Stimulated activated memory B cell treated with anti-CD40 and anti-IgM and Interleukin-4, amounts not matched to agents 10 μg/mL and 1 μg/mL and 100 μg/mL, for 72 hours (primary cell): ENCODE measurements around the gene POU2F2.

Source experiments
- ATAC-seq: fragments of 150-1000 bp; cut with Tn5 transposase; 2 replicates; pipeline ENCODE4 v1.10.0; 2021
- H3K27ac Mint-ChIP-seq: one replicate; pipeline ENCODE4 v1.8.0; 2022; ENCODE audit warnings: mild to moderate bottlenecking, mixed read lengths
- H3K27me3 Mint-ChIP-seq: one replicate; pipeline ENCODE4 v1.8.0; 2022; ENCODE audit warnings: mixed read lengths
- H3K36me3 Mint-ChIP-seq: one replicate; pipeline ENCODE4 v1.8.0; 2022; ENCODE audit warnings: mixed read lengths
- H3K4me1 Mint-ChIP-seq: one replicate; pipeline ENCODE4 v1.8.0; 2022; ENCODE audit warnings: mixed read lengths
- H3K4me3 Mint-ChIP-seq: one replicate; pipeline ENCODE4 v1.8.0; 2022; ENCODE audit warnings: mild to moderate bottlenecking, moderate library complexity, mixed read lengths
- H3K9me3 Mint-ChIP-seq: one replicate; pipeline ENCODE4 v1.8.0; 2022; ENCODE audit warnings: mixed read lengths

POU2F2 gene

DNA sequence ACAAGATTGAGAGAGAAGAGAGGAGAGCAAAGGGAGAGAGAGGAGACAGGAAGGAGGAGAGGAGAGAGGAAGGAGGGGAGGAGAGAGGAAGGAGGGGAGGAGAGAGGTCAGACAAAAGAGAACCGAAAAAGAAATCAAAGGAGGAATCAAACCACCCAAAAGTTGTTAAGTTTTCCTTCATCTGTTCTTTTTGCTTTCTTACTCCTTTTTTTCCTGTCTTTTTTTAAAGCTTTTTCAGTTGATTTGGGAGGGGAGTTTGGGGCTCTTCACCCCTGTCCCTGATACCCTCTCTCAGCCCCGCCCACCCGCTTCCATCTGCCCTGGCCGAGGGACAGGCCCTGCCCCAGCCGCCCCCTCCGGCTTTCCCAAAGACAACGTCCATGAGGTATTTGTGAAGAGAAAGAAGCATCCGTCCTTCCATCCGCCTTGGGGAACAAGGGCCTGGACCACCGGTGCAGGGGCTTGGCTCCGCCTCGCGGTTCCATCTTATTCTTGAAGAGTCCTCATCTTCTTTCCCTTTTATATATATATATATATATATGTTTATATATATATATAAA is 43.0 kb downstream of the POU2F2 start:
- peaks cover 79% of the 10 kb centered on the region for H3K4me1 Mint-ChIP-seq
- peak overlapping the region; percentile 60 for H3K27ac Mint-ChIP-seq
- peak overlapping the region; percentile 33 for H3K4me3 Mint-ChIP-seq
- H3K36me3 Mint-ChIP-seq, result peaks cover 39% of the 10 kb centered on the region
- no peaks in the 10 kb centered on the region for H3K9me3 Mint-ChIP-seq
- ATAC-seq, result no peak
- H3K27me3 Mint-ChIP-seq, result no peaks in the 10 kb centered on the region

GRCh38 chr19:42088471-42089190 is 43.6 kb downstream of the POU2F2 start:
- peaks cover 72% of the 10 kb centered on the region for H3K4me1 Mint-ChIP-seq
- H3K27ac Mint-ChIP-seq, result peak overlapping the region; percentile 60
- H3K4me3 Mint-ChIP-seq, result peak overlapping the region; percentile 51

DNA sequence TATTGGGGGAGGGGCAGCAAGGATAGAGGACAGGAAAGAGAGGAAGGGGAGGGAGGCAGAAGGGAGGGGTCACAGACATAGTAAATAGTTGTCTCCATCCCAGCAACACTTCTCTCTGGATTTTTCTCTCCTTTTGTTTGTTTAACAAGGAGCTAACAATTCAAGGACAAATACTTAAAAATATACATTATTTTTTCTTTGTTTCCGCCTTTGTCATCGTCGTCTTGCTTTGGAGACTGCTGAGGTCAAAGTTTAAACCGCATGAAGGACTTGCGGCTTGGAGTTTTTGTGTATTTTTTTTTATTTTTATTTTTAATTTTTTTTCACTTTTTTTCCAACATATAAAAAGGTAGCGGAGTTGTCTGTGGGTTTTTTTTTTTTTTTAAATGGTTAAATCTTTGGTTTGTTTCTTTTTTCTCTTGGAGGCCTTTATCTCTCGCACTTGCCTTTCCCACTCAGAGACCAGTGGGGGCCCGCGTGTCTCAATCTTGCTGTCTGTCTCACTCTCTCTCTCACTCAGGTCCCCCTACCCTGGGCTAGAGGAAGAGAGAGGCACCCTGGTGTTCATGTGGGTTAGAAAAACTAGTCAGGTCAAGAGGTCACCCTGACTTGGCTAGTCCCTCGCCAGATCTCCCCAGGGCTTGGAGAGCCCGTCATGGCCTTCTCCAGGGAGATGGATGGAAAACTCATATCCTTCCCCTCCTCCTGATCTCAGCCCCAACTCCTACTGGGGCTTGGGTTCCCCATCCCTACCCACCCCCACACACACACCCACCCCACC is 45.3 kb downstream of the POU2F2 start:
- Mint-ChIP-seq H3K27ac (peak overlapping the region; percentile 42), H3K4me1 (peaks cover 65% of the 10 kb centered on the region), H3K36me3 (peaks cover 36% of the 10 kb centered on the region), H3K4me3 (no peak overlapping the region), H3K9me3 (no peaks in the 10 kb centered on the region), H3K27me3 (no peaks in the 10 kb centered on the region)
- ATAC-seq, result peak; percentile 9

More at GRCh38 chr19:42088471-42089190, 43.6 kb downstream of the POU2F2 start:
- Mint-ChIP-seq H3K36me3 (peaks cover 39% of the 10 kb centered on the region), H3K27me3 (no peaks in the 10 kb centered on the region), H3K9me3 (no peaks in the 10 kb centered on the region)
- no peak for ATAC-seq

DNA sequence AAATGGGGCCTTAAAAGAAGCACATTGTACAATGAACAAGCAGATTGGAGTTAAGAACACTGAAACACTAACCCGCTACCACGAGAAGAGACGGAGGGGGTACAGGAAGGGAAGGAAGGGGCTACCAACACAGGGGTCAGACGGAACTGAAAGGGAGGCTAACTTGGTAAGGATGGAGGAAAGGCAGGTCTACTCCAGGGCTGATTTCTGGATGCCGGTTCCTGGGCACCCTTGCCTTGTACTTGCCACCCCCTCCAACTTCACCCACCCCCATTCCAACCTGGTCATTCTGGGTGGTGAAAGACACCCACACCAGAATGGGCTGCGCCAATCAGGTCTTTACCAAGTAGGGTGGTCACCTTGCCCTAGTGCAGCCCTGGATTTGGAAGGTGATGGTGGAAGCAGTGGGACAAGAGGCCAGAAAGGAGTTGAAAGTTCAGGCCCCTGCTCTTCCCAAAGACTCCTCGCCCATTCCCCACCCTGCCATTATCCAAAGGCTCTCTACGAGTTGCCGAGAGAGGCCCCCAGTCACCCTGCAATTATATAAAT is 46.0 kb downstream of the POU2F2 start:
- peaks cover 37% of the 10 kb centered on the region for H3K36me3 Mint-ChIP-seq

GRCh38 chr19:42083537-42083936 is 48.7 kb downstream of the POU2F2 start:
- H3K4me3 Mint-ChIP-seq, result no peak overlapping the region
- H3K9me3 Mint-ChIP-seq, result no peaks in the 10 kb centered on the region
- H3K27me3 Mint-ChIP-seq, result no peaks in the 10 kb centered on the region
- peaks cover 30% of the 10 kb centered on the region for H3K36me3 Mint-ChIP-seq
- no peak for ATAC-seq
- no peak overlapping the region for H3K27ac Mint-ChIP-seq
- H3K4me1 Mint-ChIP-seq, result peaks cover 43% of the 10 kb centered on the region

More for the DNA sequence above, 46.0 kb downstream of the POU2F2 start:
- peaks cover 66% of the 10 kb centered on the region for H3K4me1 Mint-ChIP-seq
- H3K27me3 Mint-ChIP-seq, result no peaks in the 10 kb centered on the region
- peak overlapping the region; percentile 5 for H3K4me3 Mint-ChIP-seq
- no peaks in the 10 kb centered on the region for H3K9me3 Mint-ChIP-seq
- H3K27ac Mint-ChIP-seq, result peak overlapping the region; percentile 62
- no peak for ATAC-seq

- Mint-ChIP-seq H3K9me3 (no peaks in the 10 kb centered on the region), H3K4me3 (no peak overlapping the region), H3K4me1 (peaks cover 43% of the 10 kb centered on the region), H3K27ac (peak overlapping the region; percentile 10), H3K27me3 (no peaks in the 10 kb centered on the region), H3K36me3 (peaks cover 42% of the 10 kb centered on the region)
- peak; percentile 64 for ATAC-seq
Observed at GRCh38 chr19:42081584-42082203, 50.6 kb downstream of the POU2F2 start.

DNA sequence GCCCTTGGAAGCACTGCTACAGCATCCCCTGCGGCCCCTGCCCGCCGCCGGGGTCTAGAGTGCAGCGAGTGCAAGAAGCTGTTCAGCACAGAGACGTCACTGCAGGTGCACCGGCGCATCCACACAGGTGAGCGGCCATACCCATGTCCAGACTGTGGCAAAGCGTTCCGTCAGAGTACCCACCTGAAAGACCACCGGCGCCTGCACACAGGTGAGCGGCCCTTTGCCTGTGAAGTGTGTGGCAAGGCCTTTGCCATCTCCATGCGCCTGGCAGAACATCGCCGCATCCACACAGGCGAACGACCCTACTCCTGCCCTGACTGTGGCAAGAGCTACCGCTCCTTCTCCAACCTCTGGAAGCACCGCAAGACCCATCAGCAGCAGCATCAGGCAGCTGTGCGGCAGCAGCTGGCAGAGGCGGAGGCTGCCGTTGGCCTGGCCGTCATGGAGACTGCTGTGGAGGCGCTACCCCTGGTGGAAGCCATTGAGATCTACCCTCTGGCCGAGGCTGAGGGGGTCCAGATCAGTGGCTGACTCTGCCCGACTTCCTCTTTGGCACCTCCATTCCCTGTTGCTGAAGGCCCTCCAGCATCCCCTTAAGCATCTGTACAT is 51.4 kb downstream of the POU2F2 start:
- ATAC-seq, result no peak
- peaks cover 42% of the 10 kb centered on the region for H3K36me3 Mint-ChIP-seq
- peaks cover 43% of the 10 kb centered on the region for H3K4me1 Mint-ChIP-seq
- no peak overlapping the region for H3K4me3 Mint-ChIP-seq
- no peaks in the 10 kb centered on the region for H3K27me3 Mint-ChIP-seq
- H3K9me3 Mint-ChIP-seq, result no peaks in the 10 kb centered on the region
- H3K27ac Mint-ChIP-seq, result no peak overlapping the region

GRCh38 chr19:42079886-42080763 is 52.1 kb downstream of the POU2F2 start:
- H3K27ac Mint-ChIP-seq, result no peak overlapping the region
- H3K27me3 Mint-ChIP-seq, result no peaks in the 10 kb centered on the region
- no peaks in the 10 kb centered on the region for H3K9me3 Mint-ChIP-seq
- peaks cover 42% of the 10 kb centered on the region for H3K36me3 Mint-ChIP-seq
- H3K4me1 Mint-ChIP-seq, result peaks cover 43% of the 10 kb centered on the region
- ATAC-seq, result no peak
- no peak overlapping the region for H3K4me3 Mint-ChIP-seq

GRCh38 chr19:42079276-42079669 is 53.0 kb downstream of the POU2F2 start:
- no peak for ATAC-seq
- Mint-ChIP-seq H3K4me3 (no peak overlapping the region), H3K27me3 (no peaks in the 10 kb centered on the region), H3K36me3 (peaks cover 42% of the 10 kb centered on the region), H3K9me3 (no peaks in the 10 kb centered on the region), H3K27ac (no peak overlapping the region), H3K4me1 (peaks cover 42% of the 10 kb centered on the region)

DNA sequence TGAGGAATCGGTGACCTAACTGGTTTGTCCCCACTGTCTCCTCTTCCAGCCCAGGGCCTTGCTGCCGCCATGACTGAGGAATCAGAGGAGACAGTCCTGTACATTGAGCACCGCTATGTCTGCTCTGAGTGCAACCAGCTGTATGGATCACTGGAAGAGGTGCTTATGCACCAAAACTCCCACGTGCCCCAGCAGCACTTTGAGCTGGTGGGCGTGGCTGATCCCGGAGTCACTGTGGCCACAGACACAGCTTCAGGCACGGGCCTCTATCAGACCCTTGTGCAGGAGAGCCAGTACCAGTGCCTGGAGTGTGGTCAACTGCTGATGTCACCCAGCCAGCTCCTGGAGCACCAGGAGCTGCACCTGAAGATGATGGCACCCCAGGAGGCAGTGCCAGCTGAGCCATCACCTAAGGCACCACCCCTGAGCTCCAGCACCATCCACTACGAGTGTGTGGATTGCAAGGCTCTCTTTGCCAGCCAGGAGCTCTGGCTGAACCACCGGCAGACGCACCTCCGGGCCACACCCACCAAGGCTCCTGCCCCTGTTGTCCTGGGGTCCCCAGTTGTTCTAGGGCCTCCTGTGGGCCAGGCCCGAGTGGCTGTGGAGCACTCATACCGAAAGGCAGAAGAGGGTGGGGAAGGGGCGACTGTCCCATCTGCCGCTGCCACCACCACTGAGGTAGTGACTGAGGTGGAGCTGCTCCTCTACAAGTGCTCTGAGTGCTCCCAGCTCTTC is 53.5 kb downstream of the POU2F2 start:
- Mint-ChIP-seq H3K27ac (peak overlapping the region; percentile 99), H3K4me3 (peak overlapping the region; percentile 22)

GRCh38 chr19:42078058-42078457 is 54.2 kb downstream of the POU2F2 start:
- H3K27me3 Mint-ChIP-seq, result no peaks in the 10 kb centered on the region
- H3K9me3 Mint-ChIP-seq, result no peaks in the 10 kb centered on the region
- peaks cover 35% of the 10 kb centered on the region for H3K36me3 Mint-ChIP-seq
- peak overlapping the region; percentile 99 for H3K27ac Mint-ChIP-seq
- H3K4me3 Mint-ChIP-seq, result peak overlapping the region; percentile 89
- H3K4me1 Mint-ChIP-seq, result peaks cover 42% of the 10 kb centered on the region
- no peak for ATAC-seq

More for the DNA sequence above, 53.5 kb downstream of the POU2F2 start:
- no peak for ATAC-seq
- H3K27me3 Mint-ChIP-seq, result no peaks in the 10 kb centered on the region
- peaks cover 36% of the 10 kb centered on the region for H3K36me3 Mint-ChIP-seq
- no peaks in the 10 kb centered on the region for H3K9me3 Mint-ChIP-seq
- peaks cover 42% of the 10 kb centered on the region for H3K4me1 Mint-ChIP-seq

GRCh38 chr19:42076380-42076944 is 55.8 kb downstream of the POU2F2 start:
- H3K4me3 Mint-ChIP-seq, result peak overlapping the region; percentile 89
- H3K27ac Mint-ChIP-seq, result peak overlapping the region; percentile 99
- H3K36me3 Mint-ChIP-seq, result peaks cover 24% of the 10 kb centered on the region
- H3K27me3 Mint-ChIP-seq, result no peaks in the 10 kb centered on the region
- ATAC-seq, result peak; percentile 51
- H3K9me3 Mint-ChIP-seq, result no peaks in the 10 kb centered on the region
- peaks cover 37% of the 10 kb centered on the region for H3K4me1 Mint-ChIP-seq
